ENCODE data around the gene LZTS3. TPM values are rescaled to one million over a fixed set of nuclear protein-coding genes. Genes with fewer than 3 reads are reported as not detected.
A peak's percentile ranks its signal among the peaks of the same experiment; 100 is the strongest.

The LZTS3 gene
- total and polyA plus RNA-seq, 2 of the 13 experiments (the other 11 are each of a cell fraction or from before 2014, with no cell fraction given): 10.1 to 31.3 TPM

DNA sequence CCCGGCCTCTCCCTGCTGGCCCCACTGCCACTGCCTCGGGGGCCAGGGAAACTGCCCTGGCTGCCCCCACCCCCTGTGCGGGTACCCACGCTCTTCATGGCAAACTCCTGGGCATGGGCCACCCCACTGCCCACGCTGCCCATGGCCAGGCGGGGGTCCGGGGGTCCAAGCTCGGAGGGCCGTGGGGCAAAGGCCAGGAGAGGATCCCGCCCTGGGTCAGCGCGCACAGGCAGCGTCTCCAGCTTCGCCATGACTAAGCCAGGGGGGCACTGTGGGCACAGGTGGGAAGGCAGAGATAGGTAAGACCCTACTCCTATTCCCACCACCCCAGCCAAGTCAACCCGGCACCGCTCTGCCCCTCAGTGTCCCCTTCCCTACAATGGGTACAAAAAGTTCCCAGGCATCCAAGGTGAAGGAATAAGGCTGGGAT lies 6.4 kb downstream of the LZTS3 start (continued):
- no peak for TF ChIP-seq ZNF503 (CRISPR knock-in tag; IDR thresholded peaks at IDR 0.05)
- TF ChIP-seq FOXK2 (IDR thresholded peaks at IDR 0.05): no peak
- TF ChIP-seq ZKSCAN8 (CRISPR knock-in tag; IDR thresholded peaks at IDR 0.05; ENCODE audit: borderline replicate concordance): no peak
- TF ChIP-seq, protein P1, sequence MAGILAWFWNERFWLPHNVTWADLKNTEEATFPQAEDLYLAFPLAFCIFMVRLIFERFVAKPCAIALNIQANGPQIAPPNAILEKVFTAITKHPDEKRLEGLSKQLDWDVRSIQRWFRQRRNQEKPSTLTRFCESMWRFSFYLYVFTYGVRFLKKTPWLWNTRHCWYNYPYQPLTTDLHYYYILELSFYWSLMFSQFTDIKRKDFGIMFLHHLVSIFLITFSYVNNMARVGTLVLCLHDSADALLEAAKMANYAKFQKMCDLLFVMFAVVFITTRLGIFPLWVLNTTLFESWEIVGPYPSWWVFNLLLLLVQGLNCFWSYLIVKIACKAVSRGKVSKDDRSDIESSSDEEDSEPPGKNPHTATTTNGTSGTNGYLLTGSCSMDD (CRISPR knock-in tag; IDR thresholded peaks at IDR 0.05): no peak
- TF ChIP-seq, protein P2, sequence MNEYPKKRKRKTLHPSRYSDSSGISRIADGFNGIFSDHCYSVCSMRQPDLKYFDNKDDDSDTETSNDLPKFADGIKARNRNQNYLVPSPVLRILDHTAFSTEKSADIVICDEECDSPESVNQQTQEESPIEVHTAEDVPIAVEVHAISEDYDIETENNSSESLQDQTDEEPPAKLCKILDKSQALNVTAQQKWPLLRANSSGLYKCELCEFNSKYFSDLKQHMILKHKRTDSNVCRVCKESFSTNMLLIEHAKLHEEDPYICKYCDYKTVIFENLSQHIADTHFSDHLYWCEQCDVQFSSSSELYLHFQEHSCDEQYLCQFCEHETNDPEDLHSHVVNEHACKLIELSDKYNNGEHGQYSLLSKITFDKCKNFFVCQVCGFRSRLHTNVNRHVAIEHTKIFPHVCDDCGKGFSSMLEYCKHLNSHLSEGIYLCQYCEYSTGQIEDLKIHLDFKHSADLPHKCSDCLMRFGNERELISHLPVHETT (CRISPR knock-in tag; conservative IDR thresholded peaks at IDR 0.05): no peak
- peak; percentile 85 for TF ChIP-seq HNRNPL (IDR thresholded peaks at IDR 0.05; ENCODE audit: low read depth, low read length)
- TF ChIP-seq SMARCE1 (IDR thresholded peaks at IDR 0.05; ENCODE audit: borderline replicate concordance): no peak
- no peak for TF ChIP-seq SOX13 (IDR thresholded peaks at IDR 0.05)
- TF ChIP-seq SOX13 (CRISPR knock-in tag; conservative IDR thresholded peaks at IDR 0.05 in 1 of 2, IDR thresholded peaks at IDR 0.05 in 1 of 2): no peak
- TF ChIP-seq, protein P3, sequence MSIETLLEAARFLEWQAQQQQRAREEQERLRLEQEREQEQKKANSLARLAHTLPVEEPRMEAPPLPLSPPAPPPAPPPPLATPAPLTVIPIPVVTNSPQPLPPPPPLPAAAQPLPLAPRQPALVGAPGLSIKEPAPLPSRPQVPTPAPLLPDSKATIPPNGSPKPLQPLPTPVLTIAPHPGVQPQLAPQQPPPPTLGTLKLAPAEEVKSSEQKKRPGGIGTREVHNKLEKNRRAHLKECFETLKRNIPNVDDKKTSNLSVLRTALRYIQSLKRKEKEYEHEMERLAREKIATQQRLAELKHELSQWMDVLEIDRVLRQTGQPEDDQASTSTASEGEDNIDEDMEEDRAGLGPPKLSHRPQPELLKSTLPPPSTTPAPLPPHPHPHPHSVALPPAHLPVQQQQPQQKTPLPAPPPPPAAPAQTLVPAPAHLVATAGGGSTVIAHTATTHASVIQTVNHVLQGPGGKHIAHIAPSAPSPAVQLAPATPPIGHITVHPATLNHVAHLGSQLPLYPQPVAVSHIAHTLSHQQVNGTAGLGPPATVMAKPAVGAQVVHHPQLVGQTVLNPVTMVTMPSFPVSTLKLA (IDR thresholded peaks at IDR 0.05): no peak
- no peak for TF ChIP-seq SMAD1 (CRISPR knock-in tag; IDR thresholded peaks at IDR 0.05; ENCODE audit: borderline replicate concordance, low read depth)
- no peak for TF ChIP-seq NFE2L1 (CRISPR knock-in tag; IDR thresholded peaks at IDR 0.05; ENCODE audit: borderline replicate concordance)
- TF ChIP-seq MAFK (conservative IDR thresholded peaks at IDR 0.05 in 1 of 2, IDR thresholded peaks at IDR 0.05 in 1 of 2; ENCODE audit: low read length in 2 of 2): no peak
- no peak for TF ChIP-seq ZNF850 (CRISPR knock-in tag; conservative IDR thresholded peaks at IDR 0.05)
- no peak for TF ChIP-seq TGIF2 (CRISPR knock-in tag; IDR thresholded peaks at IDR 0.05)
